Dendritic cell treated with granulocyte-macrophage colony-stimulating factor and Interleukin-4, amounts not matched to agents 40 ng/mL and 50 ng/mL, for 4 days (primary cell): ENCODE measurements around the gene GNG14.
"Not testable (repeated sequence)": the region's sequence is repeated elsewhere in the genome, so short reads cannot be mapped to it uniquely, and the experiment has no call there.

Experiments
- H3K27ac Mint-ChIP-seq: one replicate; pipeline ENCODE4 v1.8.0; 2022; ENCODE audit warnings: mild to moderate bottlenecking, mixed read lengths
- H3K27me3 Mint-ChIP-seq: one replicate; pipeline ENCODE4 v1.8.0; 2022; ENCODE audit warnings: mild to moderate bottlenecking, mixed read lengths
- H3K36me3 Mint-ChIP-seq: one replicate; pipeline ENCODE4 v1.8.0; 2022; ENCODE audit warnings: low read depth, mixed read lengths
- H3K4me1 Mint-ChIP-seq: one replicate; pipeline ENCODE4 v1.8.0; 2022; ENCODE audit warnings: low read depth, mixed read lengths
- H3K4me3 Mint-ChIP-seq: one replicate; pipeline ENCODE4 v1.8.0; 2022; ENCODE audit warnings: mild to moderate bottlenecking, moderate library complexity, mixed read lengths
- H3K9me3 Mint-ChIP-seq: one replicate; pipeline ENCODE4 v1.8.0; 2022; ENCODE audit warnings: mixed read lengths
- intact Hi-C: fragments of 100-400 bp; cut with micrococcal nuclease; formaldehyde crosslinking; loops from one replicate; pipeline ENCODE4 v1.15.0; 2022

GNG14 gene

DNA sequence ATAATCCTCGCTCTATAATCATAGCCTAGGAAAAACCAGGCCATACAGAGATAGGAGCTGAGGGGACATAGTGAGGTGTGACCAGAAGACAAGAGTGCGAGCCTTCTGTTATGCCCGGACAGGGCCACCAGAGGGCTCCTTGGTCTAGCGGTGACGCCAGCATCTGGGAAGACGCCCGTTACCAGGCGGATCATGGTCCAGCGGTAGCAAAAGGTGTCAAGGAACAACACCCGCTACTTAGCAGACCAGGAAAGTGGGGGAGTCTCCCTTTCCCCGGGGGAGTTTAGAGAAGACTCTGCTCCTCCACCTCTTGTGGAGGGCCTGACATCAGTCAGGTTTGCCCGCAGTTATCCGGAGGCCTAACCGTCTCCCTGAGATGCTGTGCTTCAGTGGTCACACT is 24.3 kb downstream of the GNG14 start:
- H3K4me3 Mint-ChIP-seq, H3K27me3 Mint-ChIP-seq, H3K27ac Mint-ChIP-seq, intact Hi-C loops, H3K9me3 Mint-ChIP-seq, H3K4me1 Mint-ChIP-seq: not testable (repeated sequence)
- peaks cover 98% of the 10 kb centered on the region for H3K36me3 Mint-ChIP-seq

DNA sequence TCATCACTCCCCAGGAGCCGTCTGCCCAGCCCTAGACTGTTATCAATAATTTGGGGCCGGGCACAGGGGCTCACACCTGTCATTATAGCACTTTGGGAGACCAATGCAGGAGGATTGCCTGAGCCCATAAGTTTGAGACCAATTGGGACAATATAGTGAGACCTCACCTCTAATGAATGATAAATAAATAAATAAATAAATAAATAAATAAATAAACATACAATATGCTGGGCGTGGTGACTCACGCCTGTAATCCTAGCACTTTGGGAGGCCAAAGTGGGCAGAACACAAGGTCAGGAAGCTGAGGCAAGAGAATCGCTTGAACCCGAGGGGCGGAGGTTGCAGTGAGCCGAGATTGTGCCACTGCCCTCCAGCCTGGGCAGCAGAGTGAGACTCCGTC is 25.5 kb downstream of the GNG14 start:
- H3K27ac Mint-ChIP-seq, H3K9me3 Mint-ChIP-seq, intact Hi-C loops, H3K4me1 Mint-ChIP-seq, H3K27me3 Mint-ChIP-seq, H3K4me3 Mint-ChIP-seq: not testable (repeated sequence)
- peaks cover 95% of the 10 kb centered on the region for H3K36me3 Mint-ChIP-seq

- Mint-ChIP-seq H3K4me3 (no peak overlapping the region), H3K9me3 (no peaks in the 10 kb centered on the region), H3K4me1 (peaks cover 12% of the 10 kb centered on the region), H3K27ac (no peak overlapping the region), H3K27me3 (no peaks in the 10 kb centered on the region), H3K36me3 (peaks cover 88% of the 10 kb centered on the region)
- intact Hi-C loops: no loop called here
Observed at GRCh38 chr19:12715102-12715501, 27.3 kb downstream of the GNG14 start.

GRCh38 chr19:12715929-12716328 is 28.1 kb downstream of the GNG14 start:
- intact Hi-C loops: no loop called here
- Mint-ChIP-seq H3K27me3 (no peaks in the 10 kb centered on the region), H3K36me3 (peaks cover 86% of the 10 kb centered on the region), H3K27ac (no peak overlapping the region), H3K4me1 (peaks cover 18% of the 10 kb centered on the region), H3K4me3 (no peak overlapping the region), H3K9me3 (no peaks in the 10 kb centered on the region)

- Mint-ChIP-seq H3K4me3 (no peak overlapping the region), H3K27ac (peak overlapping the region; percentile 83), H3K4me1 (peaks cover 50% of the 10 kb centered on the region), H3K9me3 (no peaks in the 10 kb centered on the region), H3K36me3 (peaks cover 54% of the 10 kb centered on the region), H3K27me3 (no peaks in the 10 kb centered on the region)
- intact Hi-C loops: no loop called here
Observed at GRCh38 chr19:12720296-12720695, 32.5 kb downstream of the GNG14 start.

- intact Hi-C loops: no loop called here
- Mint-ChIP-seq H3K27ac (peak overlapping the region; percentile 83), H3K4me1 (peaks cover 50% of the 10 kb centered on the region), H3K9me3 (no peaks in the 10 kb centered on the region), H3K36me3 (peaks cover 47% of the 10 kb centered on the region), H3K27me3 (no peaks in the 10 kb centered on the region), H3K4me3 (peak overlapping the region; percentile 95)
Observed at GRCh38 chr19:12720851-12721655, 33.3 kb downstream of the GNG14 start.

DNA sequence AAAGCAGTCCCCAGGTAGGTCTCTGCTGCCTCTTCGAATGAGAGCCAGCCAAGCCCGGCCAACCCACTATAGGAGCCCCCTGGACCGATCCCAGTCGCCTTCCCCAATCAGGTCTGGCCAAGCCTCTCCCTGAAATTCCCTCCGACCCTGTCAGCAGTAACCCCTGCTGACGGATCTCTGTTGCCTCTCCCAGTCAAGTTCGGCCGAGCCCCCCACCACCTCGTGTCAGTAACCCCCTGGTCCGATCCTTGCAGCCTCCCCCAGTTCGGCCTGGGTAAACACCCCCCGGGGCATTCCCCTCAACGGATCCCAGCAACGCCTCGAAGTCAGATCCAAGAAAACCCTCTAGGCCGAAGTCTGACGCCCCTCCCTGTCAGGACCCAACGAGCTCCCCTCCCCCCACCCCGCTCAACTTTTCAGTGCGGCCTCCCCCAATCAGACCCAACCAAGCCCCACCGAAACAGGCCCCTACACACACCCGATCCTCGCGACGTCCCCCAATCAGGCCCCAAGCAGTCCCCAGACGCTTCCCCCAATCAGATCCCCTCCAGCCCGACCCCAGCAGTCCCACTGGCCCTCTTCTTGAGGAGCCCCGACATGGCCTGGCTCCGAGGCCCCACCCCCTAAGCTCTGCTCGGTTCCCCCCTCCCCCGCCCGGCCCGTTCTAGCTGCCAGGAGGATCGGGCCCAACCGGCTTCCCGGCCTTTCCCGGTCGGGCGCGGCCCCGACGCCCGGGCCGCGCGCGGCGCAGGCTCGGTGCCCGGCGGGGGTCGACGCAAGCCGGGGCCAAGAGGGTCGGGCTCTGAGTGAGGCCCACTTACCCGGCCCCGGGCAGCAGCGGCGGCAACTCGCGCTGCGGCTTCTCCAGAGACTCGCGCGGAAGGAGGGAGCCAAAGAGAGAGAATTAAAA is 34.1 kb downstream of the GNG14 start:
- intact Hi-C loops: loop anchor here (1.0 kb wide), 1 partner anchor 12 kb away; the partner anchor contains the start of gene TRIR
- Mint-ChIP-seq H3K4me1 (peaks cover 50% of the 10 kb centered on the region), H3K4me3 (peak overlapping the region; percentile 95), H3K27me3 (no peaks in the 10 kb centered on the region), H3K27ac (peak overlapping the region; percentile 83), H3K36me3 (peaks cover 45% of the 10 kb centered on the region), H3K9me3 (no peaks in the 10 kb centered on the region)

- intact Hi-C loops: loop anchor here (1.0 kb wide), 1 partner anchor 12 kb away; the partner anchor contains the start of gene TRIR
- Mint-ChIP-seq H3K4me3 (peak overlapping the region; percentile 90), H3K9me3 (no peaks in the 10 kb centered on the region), H3K27me3 (no peaks in the 10 kb centered on the region), H3K4me1 (peaks cover 50% of the 10 kb centered on the region), H3K36me3 (peaks cover 40% of the 10 kb centered on the region), H3K27ac (peak overlapping the region; percentile 83)
Observed at GRCh38 chr19:12722566-12723380, 35.0 kb downstream of the GNG14 start.

- intact Hi-C loops: no loop called here
Observed at GRCh38 chr19:12723381-12723640, 35.5 kb downstream of the GNG14 start.

GRCh38 chr19:12723641-12724426 is 36.0 kb downstream of the GNG14 start, which contains the start of gene TNPO2:
Gene TNPO2, minus strand, starts transcription at chr19:12723932. Its CDS starts 2,955 bp downstream, at chr19:12720977.
- intact Hi-C loops: no loop called here
- Mint-ChIP-seq H3K27ac (peak within 1 kb of the TSS; percentile 83), H3K27me3 (no peaks in the 10 kb centered on the region), H3K4me1 (peaks cover 46% of the 10 kb centered on the region), H3K36me3 (peaks cover 42% of the 10 kb centered on the region), H3K4me3 (peak within 1 kb of the TSS; percentile 90), H3K9me3 (no peaks in the 10 kb centered on the region)

More at GRCh38 chr19:12723381-12723640, 35.5 kb downstream of the GNG14 start:
- Mint-ChIP-seq H3K36me3 (peaks cover 42% of the 10 kb centered on the region), H3K27ac (peak overlapping the region; percentile 83), H3K27me3 (no peaks in the 10 kb centered on the region), H3K4me1 (peaks cover 50% of the 10 kb centered on the region), H3K9me3 (no peaks in the 10 kb centered on the region), H3K4me3 (peak overlapping the region; percentile 90)

- intact Hi-C loops, H3K27ac Mint-ChIP-seq, H3K4me3 Mint-ChIP-seq, H3K9me3 Mint-ChIP-seq, H3K27me3 Mint-ChIP-seq: not testable (repeated sequence)
- H3K36me3 Mint-ChIP-seq: peaks cover 51% of the 10 kb centered on the region
- H3K4me1 Mint-ChIP-seq: peaks cover 45% of the 10 kb centered on the region
Observed at GRCh38 chr19:12725612-12726011, 37.8 kb downstream of the GNG14 start.

GRCh38 chr19:12726988-12727316 is 39.2 kb downstream of the GNG14 start:
- peaks cover 45% of the 10 kb centered on the region for H3K4me1 Mint-ChIP-seq
- no peak overlapping the region for H3K4me3 Mint-ChIP-seq
- H3K36me3 Mint-ChIP-seq: peaks cover 54% of the 10 kb centered on the region
- H3K9me3 Mint-ChIP-seq: no peaks in the 10 kb centered on the region
- H3K27me3 Mint-ChIP-seq: no peaks in the 10 kb centered on the region
- intact Hi-C loops: no loop called here
- peak overlapping the region; percentile 32 for H3K27ac Mint-ChIP-seq

- Mint-ChIP-seq H3K4me1 (peaks cover 49% of the 10 kb centered on the region), H3K36me3 (peaks cover 60% of the 10 kb centered on the region), H3K27ac (no peak overlapping the region), H3K27me3 (no peaks in the 10 kb centered on the region), H3K4me3 (no peak overlapping the region), H3K9me3 (no peaks in the 10 kb centered on the region)
- intact Hi-C loops: no loop called here
Observed at GRCh38 chr19:12727745-12728433, 40.1 kb downstream of the GNG14 start.
